Glomerular visceral epithelial cell (primary cell): ENCODE measurements around the gene TNIK.

Experiments
- DNase-seq: peaks from one replicate; pipeline ENCODE4 v3.0.0-alpha.2; 2016; ENCODE audit errors: extremely low spot score

Gene TNIK

DNA sequence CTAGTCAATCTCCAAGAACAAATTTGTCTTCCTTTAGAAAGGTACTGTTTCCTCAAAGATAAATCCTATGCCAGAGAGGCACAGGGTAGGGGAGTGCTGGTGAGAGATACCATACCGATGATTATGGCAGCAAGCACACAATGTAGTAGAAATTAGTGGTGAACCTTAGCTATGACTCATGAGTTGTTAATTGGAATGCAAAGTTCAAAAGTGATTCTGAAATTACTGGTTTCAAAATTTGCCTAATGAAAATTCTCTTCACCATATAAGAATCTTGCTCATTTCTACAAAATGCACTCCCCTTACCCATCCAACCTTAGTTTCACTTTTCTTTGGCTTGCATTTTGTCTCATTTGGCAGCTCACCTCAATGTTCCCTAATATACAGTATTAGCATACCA lies 294.2 kb downstream of the TNIK start:
- no peak for DNase-seq

DNA sequence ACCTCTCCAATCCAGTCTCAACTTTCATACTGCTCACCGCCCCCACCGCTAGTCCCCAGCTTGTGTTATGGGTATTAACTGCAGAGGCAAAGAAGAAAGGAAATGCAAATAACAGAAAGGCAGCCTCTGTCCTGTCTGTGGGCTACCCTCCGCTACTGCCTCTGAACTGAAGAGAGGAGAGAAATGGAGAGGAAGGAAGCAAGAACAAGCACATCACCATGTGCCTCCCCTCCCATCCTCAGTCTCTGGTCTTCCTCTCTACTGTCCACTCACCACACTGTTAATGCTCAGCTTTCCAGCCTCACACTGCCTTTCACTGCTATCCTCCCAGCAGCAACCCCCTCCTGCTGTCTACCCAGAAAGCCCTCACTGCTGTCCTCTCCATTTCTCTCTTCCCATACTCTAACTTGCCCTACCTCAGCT lies 294.7 kb downstream of the TNIK start:
- no peak for DNase-seq

DNA sequence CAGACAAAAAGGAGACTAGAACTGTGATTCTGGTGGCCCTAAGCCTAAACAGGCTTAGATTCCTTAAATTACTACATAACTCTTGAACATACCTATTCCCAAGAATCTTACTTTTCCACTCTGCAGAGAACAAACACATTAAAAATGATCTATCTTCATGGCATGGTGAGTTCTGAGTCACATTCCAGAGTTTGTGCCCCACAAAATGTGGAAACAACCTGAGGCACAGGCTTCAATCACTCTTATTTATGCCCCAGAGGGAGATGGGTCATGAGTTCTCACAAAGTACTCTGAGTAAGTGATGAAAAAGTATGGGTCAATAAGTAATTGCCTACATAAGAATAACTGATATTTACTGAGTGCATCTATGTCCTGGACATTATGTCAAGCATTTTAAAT lies 296.1 kb downstream of the TNIK start:
- peak; percentile 57 for DNase-seq

DNA sequence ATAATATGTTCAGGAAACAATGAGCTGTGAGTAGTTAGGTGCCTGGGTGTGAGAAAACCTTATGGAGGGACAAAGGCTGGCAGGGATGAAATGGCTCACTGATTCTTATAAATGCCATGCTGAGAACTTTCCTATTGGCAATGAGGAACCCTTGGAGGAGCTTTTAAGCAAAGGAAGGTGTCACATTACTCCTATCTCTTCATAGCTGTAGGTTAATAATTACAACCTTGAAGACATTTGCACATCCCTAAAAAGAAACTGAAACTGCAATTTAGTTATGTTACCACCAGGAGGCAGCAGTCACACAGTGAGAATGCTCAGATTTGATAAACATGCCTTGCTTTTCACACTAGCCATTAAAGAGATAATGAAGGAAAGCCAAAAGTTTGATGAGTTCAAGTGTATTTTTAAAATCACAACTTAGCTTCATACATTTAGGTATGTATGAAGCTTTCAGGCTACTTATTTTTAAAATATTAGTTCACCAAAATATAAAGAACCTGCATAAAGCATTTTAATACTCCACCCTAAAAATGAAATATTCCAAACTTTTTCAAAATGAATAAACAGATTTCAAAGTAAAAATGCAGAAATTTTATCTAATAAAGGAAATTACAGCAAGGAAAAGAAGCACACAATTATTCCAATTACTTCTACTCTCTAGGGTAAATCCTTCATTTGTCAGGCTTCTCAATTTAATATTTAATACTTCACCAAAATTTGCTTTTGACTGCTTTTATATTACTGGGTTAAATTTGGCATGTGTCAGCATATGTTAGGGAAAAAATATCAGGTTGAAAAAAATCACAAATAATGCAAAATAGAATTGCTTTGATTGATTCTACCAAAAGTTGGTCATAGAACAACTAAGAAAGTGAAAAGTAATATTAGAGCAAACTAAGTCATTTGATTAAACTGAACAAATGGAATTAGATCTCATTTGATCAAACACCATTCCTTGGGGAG lies 296.8 kb downstream of the TNIK start:
- DNase-seq, result peak; percentile 40

DNA sequence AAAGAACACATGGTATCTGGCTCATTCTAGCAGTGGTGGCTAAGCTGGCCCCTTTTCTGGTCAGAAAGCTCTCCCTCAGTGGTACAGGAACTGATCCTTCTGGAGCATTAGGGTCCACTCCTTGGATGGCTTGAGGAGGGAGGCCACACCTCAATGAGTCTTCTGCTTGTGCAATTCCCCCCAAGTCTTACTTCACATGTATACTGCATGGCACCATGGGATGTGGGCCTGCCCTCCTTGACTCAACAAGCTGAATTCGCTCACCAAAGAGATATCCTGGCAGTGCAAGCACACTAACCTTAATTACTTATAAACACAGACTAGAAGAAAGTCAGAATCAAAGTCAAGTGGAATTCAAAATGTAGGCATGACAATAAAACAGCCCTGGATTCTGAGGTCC lies 299.9 kb downstream of the TNIK start:
- DNase-seq, result no peak

DNA sequence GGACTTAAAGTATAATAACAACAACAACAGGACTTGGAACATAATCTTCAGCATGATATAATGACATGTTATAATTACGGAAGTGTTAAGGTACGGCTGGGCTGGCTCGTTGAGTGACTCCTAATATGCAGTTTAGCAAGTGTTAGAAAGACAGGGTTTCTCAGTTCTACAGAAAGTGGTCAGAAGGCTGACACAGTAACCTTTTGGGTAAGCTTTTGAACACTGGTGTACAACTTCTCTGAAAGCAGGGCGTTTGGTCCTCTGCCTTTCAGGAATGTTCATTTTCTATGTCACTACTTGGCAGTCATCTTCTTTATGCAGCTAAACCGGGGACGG lies 300.4 kb downstream of the TNIK start:
- DNase-seq, result no peak

DNA sequence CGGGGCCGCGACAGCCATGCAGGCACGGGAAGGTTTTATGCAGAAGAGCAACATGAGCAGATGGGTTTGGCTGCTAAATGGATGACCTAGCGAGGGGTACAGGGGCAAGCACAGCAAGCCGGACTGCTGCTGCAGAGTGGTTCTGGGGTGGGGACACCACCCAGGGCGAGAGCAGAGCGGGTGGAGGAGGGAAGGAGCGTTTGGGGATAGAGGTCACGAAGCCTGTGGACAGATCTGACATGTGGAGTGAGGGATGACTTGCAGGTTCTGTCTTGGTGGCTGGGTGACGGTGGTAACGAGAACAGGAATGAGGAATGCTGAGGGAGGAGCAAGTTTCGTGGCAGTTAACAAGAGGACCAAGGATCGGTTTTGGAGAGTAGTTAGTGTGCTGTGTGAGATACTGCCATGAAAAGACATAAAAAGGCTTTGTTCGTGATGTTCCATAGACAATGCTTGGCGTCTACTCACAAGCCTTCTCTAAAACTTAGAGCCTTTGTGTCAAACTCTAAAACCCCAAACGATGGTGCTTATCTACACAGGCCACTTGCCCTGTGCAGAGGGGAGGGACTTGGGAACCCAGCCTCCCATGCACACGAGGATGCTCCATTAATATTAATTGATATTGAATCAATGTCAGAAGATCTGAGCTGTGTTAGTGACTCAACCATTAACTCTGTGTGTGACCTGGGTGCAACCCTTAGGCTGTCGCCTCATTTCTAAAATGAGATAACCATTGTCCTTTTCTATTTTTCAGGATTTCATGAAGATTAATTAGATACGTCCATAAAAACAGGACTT lies 301.0 kb downstream of the TNIK start:
- DNase-seq, result no peak

DNA sequence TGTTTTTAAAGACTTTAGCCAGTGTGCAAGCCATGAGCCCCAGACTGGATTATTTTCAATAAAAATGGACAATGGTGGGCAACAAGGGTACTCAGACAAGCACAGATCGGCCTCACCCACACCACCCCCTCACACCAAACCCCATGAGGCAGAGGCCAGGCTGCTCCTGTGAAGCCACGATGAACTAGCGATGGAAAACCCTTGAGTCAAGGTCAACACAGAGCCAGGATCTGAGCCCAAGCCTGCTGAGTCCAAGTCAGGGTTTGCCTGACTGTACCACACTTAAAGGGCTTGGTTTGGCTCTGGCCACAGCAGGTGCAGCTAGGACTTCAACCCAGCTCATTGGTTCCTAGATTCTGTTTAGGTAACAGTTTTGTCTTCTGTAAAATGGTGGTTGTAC lies 302.2 kb downstream of the TNIK start:
- no peak for DNase-seq

DNA sequence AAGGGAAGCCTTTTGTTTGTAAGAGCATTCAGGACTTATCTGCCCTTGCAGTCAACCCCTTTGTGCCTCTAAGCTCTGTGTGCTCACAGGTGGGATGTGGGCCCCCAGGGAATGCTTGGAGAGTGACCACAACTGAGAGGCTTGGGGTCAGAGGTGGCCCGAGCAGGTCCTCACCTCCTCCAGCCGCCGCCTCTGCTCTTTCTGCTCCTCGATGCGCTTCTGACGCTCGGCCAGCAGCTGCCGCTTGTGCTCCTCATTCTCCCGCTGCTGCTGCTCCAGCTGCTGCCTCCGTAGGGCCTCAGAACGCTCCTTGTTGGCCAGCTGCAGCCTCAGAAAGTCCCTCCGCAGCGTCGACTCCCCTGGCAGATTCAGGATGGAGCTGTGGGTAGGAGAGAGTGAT lies 302.9 kb downstream of the TNIK start:
- DNase-seq, result no peak

DNA sequence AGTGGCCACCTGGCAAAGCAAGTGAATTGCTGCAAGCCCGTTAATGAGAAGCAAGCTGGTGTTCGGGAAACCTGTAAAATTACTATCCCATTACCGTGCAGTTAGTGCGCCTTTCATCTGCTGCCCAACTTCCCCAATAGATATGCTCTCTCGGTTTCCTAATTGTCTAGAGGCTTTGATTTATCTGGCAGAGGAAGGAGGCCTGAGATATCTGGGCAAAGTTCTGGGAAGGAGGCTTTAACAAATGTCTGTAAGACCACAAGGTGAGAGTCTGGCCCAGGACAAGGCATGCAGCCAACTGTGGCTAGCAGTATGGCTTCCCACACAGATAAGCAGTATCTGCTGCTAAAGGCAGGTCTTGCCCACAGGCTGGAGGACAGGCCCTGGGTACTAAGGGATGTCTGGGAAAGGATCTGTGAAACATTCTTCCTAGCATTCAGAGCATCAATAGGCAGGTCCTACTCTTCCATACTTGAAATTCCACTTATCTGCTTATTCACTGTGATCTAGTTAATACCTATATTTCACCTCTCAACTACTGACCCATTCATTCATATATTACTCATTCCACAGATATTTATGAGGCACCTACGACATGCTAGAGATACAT lies 303.7 kb downstream of the TNIK start:
- DNase-seq, result peak; percentile 67

DNA sequence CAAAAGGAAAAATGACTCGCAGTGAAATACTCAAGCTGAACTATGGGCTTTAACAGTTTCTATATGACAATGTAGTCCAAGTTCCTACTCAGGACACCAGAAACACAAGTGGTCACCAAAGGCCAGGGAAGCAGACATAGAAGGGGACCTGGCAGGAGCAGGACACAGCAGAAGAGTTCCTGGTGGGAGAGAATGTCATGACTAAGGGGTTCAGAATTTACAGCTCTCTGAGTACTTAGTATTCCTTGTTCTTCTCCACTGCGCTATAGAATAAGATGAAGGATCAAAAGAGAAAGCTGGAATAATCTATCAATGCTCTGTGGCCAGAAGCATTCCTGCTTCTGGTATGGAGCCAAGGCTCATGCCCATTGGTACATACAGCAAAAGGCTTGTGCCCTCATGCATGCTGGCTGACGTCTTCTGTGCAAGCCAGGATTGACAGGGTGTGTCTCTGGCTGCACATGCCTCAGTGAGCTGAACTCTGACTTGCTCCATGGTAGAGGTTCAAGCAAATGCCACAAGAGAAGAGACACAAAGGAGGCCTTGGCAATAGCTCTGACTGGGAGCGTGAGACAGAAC lies 305.0 kb downstream of the TNIK start:
- peak; percentile 89 for DNase-seq

DNA sequence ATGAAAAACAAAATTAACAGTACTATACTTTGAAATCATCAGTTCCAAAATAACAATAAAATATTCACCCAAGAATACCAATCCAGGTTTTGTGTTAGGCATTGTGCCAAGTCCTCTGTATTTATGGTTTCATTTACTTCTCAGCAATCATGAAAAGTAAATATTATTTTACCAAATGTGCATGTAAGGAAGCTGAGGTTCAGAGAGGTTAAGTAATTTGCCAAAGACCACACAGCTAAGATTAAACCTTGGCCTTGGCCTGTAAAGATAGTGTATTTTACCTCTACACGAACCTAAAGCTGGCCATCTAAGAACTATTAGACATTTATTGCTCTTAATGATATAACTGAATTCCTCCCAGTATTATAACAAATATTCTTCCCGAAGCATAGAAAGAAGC lies 309.3 kb downstream of the TNIK start:
- DNase-seq, result no peak

DNA sequence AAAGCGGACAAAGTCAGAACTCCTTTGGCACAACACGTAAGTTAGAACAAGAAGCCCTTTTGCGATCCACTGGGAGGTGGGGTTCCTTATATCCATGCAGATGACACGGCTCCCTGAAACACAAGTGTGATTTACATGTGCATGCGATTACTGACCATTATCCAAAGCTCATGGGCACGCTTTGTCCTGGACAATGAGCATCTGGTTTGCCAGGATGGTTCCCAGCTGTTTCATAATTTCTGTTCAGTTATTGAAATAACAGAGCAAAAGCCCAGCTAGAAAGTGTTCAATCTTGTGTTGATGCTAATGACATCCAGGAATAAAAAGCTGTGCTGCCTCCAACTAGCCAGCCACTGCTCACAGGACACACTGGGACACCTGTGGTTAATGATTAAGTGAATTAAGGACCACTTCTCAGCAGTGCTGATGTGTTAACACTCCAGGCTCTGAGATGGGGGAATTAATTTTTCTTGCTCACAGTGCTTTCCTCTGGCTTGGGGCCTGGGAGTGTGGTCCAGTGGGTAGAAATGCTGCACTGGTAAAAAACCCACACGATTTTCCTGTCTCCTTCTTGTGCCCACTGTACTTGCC lies 310.6 kb downstream of the TNIK start:
- DNase-seq, result no peak

DNA sequence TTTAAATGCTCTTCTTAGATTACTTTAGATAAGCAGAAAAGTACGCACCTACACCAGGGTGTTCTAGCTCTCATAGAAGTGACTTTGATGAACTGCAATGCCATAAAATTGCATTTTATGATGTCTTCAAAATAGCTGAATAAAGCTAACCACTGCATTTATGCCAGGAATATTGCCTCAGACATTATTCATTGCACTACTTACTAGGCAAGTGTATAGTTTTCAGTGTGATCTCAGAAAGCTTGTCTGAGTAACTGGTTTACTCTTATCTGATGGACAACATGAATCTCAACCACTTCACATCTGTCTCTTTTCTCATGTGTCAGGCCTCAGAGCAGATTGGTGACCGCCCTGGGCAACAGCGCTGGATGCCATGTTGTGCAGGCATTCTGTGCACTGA lies 314.4 kb downstream of the TNIK start:
- DNase-seq, result no peak

DNA sequence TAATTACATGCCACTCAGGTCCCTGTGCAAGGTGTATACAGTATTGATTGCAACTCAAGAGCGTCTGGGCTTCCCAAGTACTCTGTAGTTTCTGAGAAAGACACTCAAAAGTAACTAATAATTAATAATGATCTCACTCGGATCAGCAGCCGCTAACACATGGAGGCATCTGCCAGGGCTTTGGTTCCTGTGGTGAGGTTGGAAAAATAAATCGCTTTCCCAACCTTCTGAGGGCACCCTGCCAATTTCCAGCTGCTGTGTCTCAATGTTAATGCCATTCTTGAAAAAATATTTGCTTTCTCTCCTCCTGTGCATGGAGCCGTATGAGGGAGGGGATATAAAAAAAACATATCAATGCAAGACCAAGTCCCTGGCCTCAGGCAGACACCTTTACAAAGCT lies 317.2 kb downstream of the TNIK start:
- peak; percentile 95 for DNase-seq

DNA sequence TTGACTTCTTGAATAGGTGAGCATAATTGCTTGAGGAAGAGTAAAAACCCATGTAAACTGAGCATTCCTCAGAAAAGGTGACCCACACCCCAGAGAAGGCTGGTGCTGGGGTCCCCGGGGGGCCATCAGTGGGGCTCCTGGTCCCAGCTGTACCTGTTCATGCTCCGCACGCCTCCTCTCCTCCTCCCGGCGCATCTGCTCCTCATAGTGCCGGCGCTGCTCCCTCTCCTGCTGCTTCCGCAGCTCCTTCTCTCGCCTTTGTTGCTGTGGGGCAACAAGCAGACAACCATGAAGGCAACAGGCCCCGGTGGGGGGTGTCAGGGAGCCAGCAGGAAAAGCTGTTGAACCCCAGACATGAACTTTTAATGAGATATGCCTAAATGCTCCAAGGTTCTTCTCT lies 320.0 kb downstream of the TNIK start:
- DNase-seq, result no peak

DNA sequence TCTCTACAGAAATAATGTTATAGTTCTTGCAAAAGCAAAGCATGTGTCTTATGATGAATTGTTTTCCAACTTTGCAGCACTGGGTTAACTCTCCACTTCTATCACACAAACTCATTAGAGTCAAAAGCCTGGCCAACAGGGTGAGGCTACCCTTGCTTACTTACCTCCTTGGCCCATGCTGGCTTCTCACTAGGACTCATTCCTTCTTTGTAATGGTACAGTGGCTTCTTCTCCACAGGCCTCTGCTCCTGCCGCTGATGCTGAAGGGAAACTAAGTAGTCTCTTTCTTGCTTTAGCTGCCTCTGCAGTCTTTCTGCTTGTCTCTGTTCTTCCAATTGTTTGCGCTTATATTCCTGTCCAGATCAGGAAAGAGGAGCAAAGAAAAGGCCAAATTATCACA lies 322.2 kb downstream of the TNIK start:
- DNase-seq, result no peak

DNA sequence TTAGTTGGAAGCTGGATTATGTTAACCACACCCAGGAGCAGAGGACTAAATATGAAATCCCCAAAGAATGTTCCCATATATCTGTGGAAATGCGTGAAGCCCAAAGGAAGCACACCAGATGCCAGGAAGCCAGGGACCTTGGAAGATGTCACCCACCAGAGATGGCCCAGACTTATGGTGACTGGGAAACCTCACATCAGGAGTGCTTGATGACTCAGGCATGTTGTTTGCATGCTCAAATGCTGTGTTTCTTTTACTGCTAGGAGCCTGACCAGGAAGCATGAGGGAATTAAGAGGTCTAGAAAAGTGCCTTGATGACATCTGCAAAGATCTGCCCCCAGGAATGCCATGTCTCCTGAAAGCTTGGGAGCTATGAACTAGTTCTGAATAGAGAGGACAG lies 324.7 kb downstream of the TNIK start:
- peak; percentile 37 for DNase-seq

DNA sequence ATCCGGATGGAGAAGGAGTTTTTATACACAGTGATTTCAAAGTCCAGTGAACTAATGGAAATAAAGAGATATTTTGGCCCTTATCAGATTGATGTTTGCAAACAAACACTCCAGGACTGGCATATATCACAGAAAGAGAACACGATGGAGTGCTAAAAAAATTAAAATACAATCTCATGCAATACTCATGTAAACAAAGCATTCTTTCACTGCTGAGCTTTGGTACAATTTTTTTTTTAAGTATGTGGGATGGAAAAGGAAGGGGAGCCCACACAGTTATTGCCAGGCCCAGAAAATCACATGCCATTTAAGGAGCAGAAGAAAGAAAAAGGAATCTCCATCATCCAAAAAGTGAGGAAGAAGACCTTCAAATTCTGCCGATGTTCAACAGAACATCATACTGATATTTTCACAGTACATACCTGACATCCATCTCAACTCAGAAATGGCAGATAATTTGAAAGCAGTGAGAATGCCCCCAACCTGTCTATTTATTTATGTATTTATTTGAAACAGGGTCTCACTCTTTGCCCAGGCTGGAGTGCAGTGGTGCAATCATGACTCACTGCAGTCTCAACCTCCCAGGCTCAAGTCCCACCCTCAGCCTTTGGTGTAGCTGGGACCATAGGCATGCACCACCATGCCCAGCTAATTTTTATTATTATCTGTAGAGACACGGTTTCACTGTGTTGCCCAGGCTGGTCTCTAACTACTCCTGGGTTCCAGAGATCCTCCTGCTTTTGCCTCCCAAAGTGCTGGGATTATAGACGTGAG lies 326.2 kb downstream of the TNIK start:
- DNase-seq, result no peak

DNA sequence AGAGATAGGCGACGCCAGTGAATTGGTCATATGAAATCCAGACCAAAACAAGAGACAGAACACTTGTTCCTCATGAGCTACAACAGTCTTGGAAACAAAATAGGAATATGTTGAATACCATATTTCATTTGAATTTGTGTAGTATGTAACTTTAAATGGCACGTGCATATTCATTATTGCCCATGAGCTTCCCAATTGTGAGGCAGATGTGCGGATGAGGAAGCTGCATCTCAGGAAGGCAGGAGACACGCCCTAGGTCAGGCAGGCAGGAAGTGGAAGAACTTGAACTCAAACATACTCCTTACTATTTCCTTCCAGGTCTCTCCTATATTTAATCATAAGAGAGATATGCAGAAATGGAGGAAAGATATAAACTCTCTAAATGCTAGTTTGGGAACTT lies 326.9 kb downstream of the TNIK start:
- DNase-seq, result no peak

DNA sequence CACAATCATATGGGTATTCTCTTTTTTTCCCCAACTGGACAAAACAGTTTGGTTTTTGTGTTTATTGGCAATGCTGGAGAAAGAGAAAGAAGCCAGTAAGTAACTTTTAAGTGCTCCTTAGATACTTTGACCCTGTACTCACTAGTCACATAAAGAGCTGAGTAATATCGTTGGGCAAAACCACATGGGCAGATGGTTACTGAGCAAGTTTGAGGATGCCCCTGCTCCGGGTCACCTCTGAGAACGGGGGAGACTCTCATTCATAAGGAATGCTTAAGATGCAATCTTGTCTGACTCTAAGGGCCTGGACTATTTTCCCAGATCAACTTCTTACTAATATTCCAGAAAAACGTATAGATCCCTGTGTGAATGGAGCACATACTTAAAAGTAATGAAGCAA lies 327.3 kb downstream of the TNIK start:
- DNase-seq, result peak; percentile 75
